Keratinocyte (primary cell): ENCODE data around the gene PSMD2. TPM values are rescaled to one million over a fixed set of nuclear protein-coding genes. Genes with fewer than 3 reads are reported as not detected.

ENCODE experiments used
- DNase-seq: peaks from one replicate; pipeline ENCODE4 v3.0.0-alpha.2; 2011; ENCODE audit warnings: low read depth, missing footprints, low spot score
- FAIRE-seq: peaks from 2 replicates; lab custom pipeline; 2011; peaks lifted over from hg19 to GRCh38; lab: Jason Lieb, UNC
- H2AFZ ChIP-seq: 2 replicates; pipeline ENCODE4 v1.6.0; 2012; ENCODE audit warnings: low read length, control low read depth, inconsistent platforms; ENCODE audit not compliant: control insufficient read depth
- H3K27ac ChIP-seq: 2 replicates; pipeline ENCODE4 v1.5.1; 2011; ENCODE audit warnings: low read length; ENCODE audit not compliant: control insufficient read depth, insufficient read depth
- H3K27me3 ChIP-seq: 3 replicates; pipeline ENCODE4 v1.6.0; 2011; ENCODE audit warnings: low read length; ENCODE audit not compliant: control insufficient read depth, insufficient read depth; ENCODE audit errors: extremely low read depth
- H3K36me3 ChIP-seq, 2 experiments: 2 replicates in 1 of 2; 3 replicates in 1 of 2; pipeline ENCODE4 v1.5.1; 2011; ENCODE audit warnings: low read length in 2 of 2, mild to moderate bottlenecking in 1 of 2; ENCODE audit not compliant: control insufficient read depth in 2 of 2, insufficient read depth in 2 of 2; ENCODE audit errors: extremely low read depth in 1 of 2
- H3K4me1 ChIP-seq: 3 replicates; pipeline ENCODE4 v1.5.1; 2011; ENCODE audit warnings: low read length; ENCODE audit not compliant: control insufficient read depth, insufficient read depth; ENCODE audit errors: extremely low read depth
- H3K4me2 ChIP-seq: 3 replicates; pipeline ENCODE4 v1.6.0; 2011; ENCODE audit warnings: low read depth, low read length; ENCODE audit not compliant: control insufficient read depth, insufficient read depth; ENCODE audit errors: extremely low read depth
- H3K4me3 ChIP-seq, 3 experiments: fragments of 200-600 bp in 1 of 3; sonication (generic) in 1 of 3; 2 replicates in 2 of 3; 3 replicates in 1 of 3; pipeline ENCODE4 v1.5.1; 2011 to 2016; ENCODE audit warnings: low read length in 3 of 3, mild to moderate bottlenecking in 3 of 3, control low read depth in 2 of 3, inconsistent platforms in 1 of 3, low read depth in 1 of 3, mixed read lengths in 1 of 3, mixed run types in 1 of 3, moderate library complexity in 1 of 3; ENCODE audit not compliant: control insufficient read depth in 2 of 3, insufficient read depth in 2 of 3; ENCODE audit errors: extremely low read depth in 1 of 3
- H3K79me2 ChIP-seq: 2 replicates; pipeline ENCODE4 v1.6.0; 2012; ENCODE audit warnings: low read length; ENCODE audit not compliant: control insufficient read depth, insufficient read depth
- H3K9ac ChIP-seq: 3 replicates; pipeline ENCODE4 v1.6.0; 2011; ENCODE audit warnings: low read length; ENCODE audit not compliant: control insufficient read depth, insufficient read depth; ENCODE audit errors: extremely low read depth
- H3K9me1 ChIP-seq: 3 replicates; pipeline ENCODE4 v1.6.0; 2011; ENCODE audit warnings: low read length; ENCODE audit not compliant: control insufficient read depth, insufficient read depth; ENCODE audit errors: extremely low read depth
- H3K9me3 ChIP-seq: 2 replicates; pipeline ENCODE4 v1.5.1; 2012; ENCODE audit warnings: low read depth, low read length; ENCODE audit not compliant: control insufficient read depth
- H4K20me1 ChIP-seq: 3 replicates; pipeline ENCODE4 v1.6.0; 2011; ENCODE audit warnings: low read length; ENCODE audit not compliant: control insufficient read depth, insufficient read depth; ENCODE audit errors: extremely low read depth
- CTCF ChIP-seq, 3 experiments: IDR thresholded peaks in 1 of 3; conservative IDR thresholded peaks in 1 of 3; optimal IDR thresholded peaks in 1 of 3; 2 replicates in 2 of 3; 3 replicates in 1 of 3; pipeline versions ENCODE3 to v1.5.1; 2011; ENCODE audit warnings: low read length in 3 of 3, mild to moderate bottlenecking in 3 of 3, moderate library complexity in 2 of 3, control low read depth in 1 of 3, inconsistent platforms in 1 of 3; ENCODE audit not compliant: insufficient read depth in 2 of 3; ENCODE audit errors: extremely low read depth in 1 of 3
- EZH2 ChIP-seq: IDR thresholded peaks from one replicate; pipeline ENCODE4 v1.6.1; 2012; ENCODE audit warnings: inconsistent platforms, mild to moderate bottlenecking, low read length, moderate library complexity
- dilution Hi-C: fragments of 300-500 bp; cut with MboI; formaldehyde crosslinking; loops from one replicate; pipeline ENCODE4 v1.7.0; 2020; ENCODE audit warnings: low sequenced_read_pairs; ENCODE audit not compliant: extremely low pct_ligation_motif_present
- polyA plus RNA-seq, 5 experiments: library from polyadenylated mRNA; depleted of rRNA in 3 of 5; stranded (reverse) in 3 of 5; stranded (forward) in 1 of 5; unstranded in 1 of 5; fragments of >200 nt; gene quantifications; 1 replicate in 1 of 5; 2 replicates in 3 of 5; 3 replicates in 1 of 5; pipeline versions ENCODE4 v1.2.1 to v1.2.3, GENCODE V29; 2011 to 2012; ENCODE audit warnings: missing spikeins in 2 of 5, low read depth in 1 of 5, low replicate concordance in 1 of 5

The PSMD2 gene
- polyA plus RNA-seq, 1 donor (not counting 4 experiments of a cell fraction or from before 2014, with no cell fraction given): 593 TPM

- peak overlapping the region; percentile 93 for H2AFZ ChIP-seq
- FAIRE-seq (peak; percentile 81), DNase-seq (peak; percentile 81)
- H3K4me3 ChIP-seq: peak overlapping the region; percentile 75 to 100 (median 100)
- H3K27me3 ChIP-seq: no peaks in the 10 kb centered on the region
- TF ChIP-seq EZH2: no peak
- peak; percentile 91 to 98 (median 92) for TF ChIP-seq CTCF (optimal IDR thresholded peaks at IDR 0.05 in 1 of 3, IDR thresholded peaks at IDR 0.05 in 1 of 3, conservative IDR thresholded peaks at IDR 0.05 in 1 of 3; ENCODE audit: extremely low read depth in 1 of 3, insufficient read depth in 2 of 3, low read length in 3 of 3)
- H4K20me1 ChIP-seq: no peaks in the 10 kb centered on the region
- H3K27ac ChIP-seq: peak overlapping the region; percentile 89
- peaks cover 3 to 4% of the 10 kb centered on the region in 2 experiments for H3K36me3 ChIP-seq
- H3K79me2 ChIP-seq: peaks cover 25% of the 10 kb centered on the region
- no peaks in the 10 kb centered on the region for H3K9me3 ChIP-seq
- peaks cover 8% of the 10 kb centered on the region for H3K4me1 ChIP-seq
- H3K9ac ChIP-seq: peak overlapping the region; percentile 91
- dilution Hi-C loops: no loop called here
- peak overlapping the region; percentile 97 for H3K4me2 ChIP-seq
- H3K9me1 ChIP-seq: peaks cover 2% of the 10 kb centered on the region
Measured at GRCh38 chr3:184250167-184250828, 48.7 kb upstream of the PSMD2 start.

DNA sequence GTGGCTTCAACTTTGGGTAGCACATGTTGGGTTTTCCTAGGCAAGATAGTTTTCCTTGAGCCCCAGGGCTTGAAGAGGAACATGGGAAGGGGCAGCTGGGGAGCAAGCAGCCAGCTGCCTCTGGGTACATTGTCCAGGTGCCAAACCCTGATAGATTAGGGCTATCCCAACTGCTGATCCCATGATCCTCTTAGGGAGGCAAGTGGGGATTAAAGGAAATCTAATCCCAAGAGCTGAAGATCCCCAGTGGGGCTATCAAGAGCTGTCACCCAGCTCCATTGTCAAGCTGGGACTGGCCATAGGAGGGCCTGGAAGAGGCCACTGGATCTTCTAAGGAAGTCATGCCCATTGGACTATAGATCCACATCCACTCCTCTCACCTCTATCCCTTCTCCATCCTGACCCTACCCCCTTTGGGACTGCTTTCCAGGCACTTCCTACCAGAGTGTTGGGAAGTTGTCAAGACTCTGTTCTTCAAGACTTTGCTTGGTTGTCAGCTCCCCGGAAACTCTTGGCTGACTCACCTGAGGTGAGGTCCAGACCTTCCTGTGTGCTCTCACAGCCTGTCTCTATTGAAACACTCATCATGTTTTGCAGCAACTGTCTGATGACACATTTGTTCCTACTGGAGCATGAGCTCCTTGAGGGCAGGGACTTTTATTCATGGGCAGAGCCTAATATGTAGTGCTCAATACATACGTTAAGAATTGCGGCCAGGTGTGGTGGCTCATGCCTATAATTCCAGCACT lies 43.6 kb upstream of the PSMD2 start:
- H3K36me3 ChIP-seq: peaks cover 4 to 6% of the 10 kb centered on the region in 2 experiments
- DNase-seq (no peak), FAIRE-seq (peak; percentile 83)
- peak overlapping the region; percentile 32 for H3K27ac ChIP-seq
- TF ChIP-seq CTCF (optimal IDR thresholded peaks at IDR 0.05 in 1 of 3, IDR thresholded peaks at IDR 0.05 in 1 of 3, conservative IDR thresholded peaks at IDR 0.05 in 1 of 3; ENCODE audit: extremely low read depth in 1 of 3, insufficient read depth in 2 of 3, low read length in 3 of 3): no peak
- no peak for TF ChIP-seq EZH2
- H2AFZ ChIP-seq: no peak overlapping the region
- H4K20me1 ChIP-seq: no peaks in the 10 kb centered on the region
- no peaks in the 10 kb centered on the region for H3K9me3 ChIP-seq
- no peak overlapping the region for H3K4me2 ChIP-seq
- peaks cover 6% of the 10 kb centered on the region for H3K79me2 ChIP-seq
- dilution Hi-C loops: no loop called here
- no peak overlapping the region for H3K9ac ChIP-seq
- peaks cover 5% of the 10 kb centered on the region for H3K27me3 ChIP-seq
- no peak overlapping the region for H3K4me3 ChIP-seq
- no peaks in the 10 kb centered on the region for H3K9me1 ChIP-seq
- peaks cover 9% of the 10 kb centered on the region for H3K4me1 ChIP-seq
